ENCODE data around the gene NCAM2.

NCAM2 gene

DNA sequence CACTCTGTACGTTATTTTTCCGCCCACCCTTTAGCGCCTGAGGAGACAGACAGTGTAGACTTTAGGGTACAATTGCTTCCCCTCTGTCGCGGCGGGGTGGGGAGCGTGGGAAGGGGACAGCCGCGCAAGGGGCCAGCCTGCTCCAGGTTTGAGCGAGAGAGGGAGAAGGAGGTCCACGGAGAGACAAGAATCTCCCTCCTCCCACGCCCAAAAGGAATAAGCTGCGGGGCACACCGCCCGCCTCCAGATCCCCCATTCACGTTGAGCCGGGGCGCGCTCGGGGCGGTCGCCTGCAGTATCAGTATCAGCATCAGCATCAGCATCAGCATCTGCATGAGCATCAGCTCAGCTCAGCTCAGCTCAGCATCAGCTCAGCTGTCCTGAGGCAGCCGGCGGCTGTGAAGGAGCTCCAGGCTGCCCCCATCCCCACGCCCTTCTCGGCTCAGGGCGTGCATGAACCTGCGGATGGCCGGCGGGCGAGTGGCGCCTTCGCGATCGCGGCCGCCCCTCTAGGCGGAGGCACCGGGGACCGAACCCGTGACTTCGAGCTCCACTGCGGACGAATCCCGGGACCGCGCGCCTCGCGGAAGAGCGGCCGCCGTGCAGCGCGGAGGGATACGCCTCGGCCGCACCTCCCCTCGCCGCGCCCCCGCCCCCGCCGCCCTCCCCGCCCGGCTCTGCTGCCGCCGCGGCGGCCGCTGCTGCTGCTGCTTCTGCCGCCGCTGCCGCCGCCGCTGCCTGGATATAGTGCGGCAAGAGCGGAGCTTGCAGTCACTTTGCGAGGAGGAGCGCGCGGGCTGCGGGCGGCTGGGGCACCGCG is at the start of gene NCAM2:
NCAM2 (plus strand) TSS at position 774 of the 820 bp plus-strand sequence.
- H4K20me1 ChIP-seq (ENCODE audit: insufficient read depth, low read length), result no peaks in the 10 kb centered on the region
- no peak within 1 kb of the TSS for H3K9ac ChIP-seq (ENCODE audit: low read length)
- no peaks in the 10 kb centered on the region for H3K9me2 ChIP-seq (ENCODE audit: low read depth, low read length)
- no peak for TF ChIP-seq EZH2 (IDR thresholded peaks at IDR 0.05; ENCODE audit: borderline replicate concordance, low read length)
- TF ChIP-seq, protein P1, sequence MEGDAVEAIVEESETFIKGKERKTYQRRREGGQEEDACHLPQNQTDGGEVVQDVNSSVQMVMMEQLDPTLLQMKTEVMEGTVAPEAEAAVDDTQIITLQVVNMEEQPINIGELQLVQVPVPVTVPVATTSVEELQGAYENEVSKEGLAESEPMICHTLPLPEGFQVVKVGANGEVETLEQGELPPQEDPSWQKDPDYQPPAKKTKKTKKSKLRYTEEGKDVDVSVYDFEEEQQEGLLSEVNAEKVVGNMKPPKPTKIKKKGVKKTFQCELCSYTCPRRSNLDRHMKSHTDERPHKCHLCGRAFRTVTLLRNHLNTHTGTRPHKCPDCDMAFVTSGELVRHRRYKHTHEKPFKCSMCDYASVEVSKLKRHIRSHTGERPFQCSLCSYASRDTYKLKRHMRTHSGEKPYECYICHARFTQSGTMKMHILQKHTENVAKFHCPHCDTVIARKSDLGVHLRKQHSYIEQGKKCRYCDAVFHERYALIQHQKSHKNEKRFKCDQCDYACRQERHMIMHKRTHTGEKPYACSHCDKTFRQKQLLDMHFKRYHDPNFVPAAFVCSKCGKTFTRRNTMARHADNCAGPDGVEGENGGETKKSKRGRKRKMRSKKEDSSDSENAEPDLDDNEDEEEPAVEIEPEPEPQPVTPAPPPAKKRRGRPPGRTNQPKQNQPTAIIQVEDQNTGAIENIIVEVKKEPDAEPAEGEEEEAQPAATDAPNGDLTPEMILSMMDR (IDR thresholded peaks at IDR 0.05; ENCODE audit: low read length), result no peak
- no peaks in the 10 kb centered on the region for H3K27me3 ChIP-seq (ENCODE audit: insufficient read depth, low read length)
- no peaks in the 10 kb centered on the region for H3K9me3 ChIP-seq (ENCODE audit: low read length)
- H2AFZ ChIP-seq (ENCODE audit: low read length), result no peak within 1 kb of the TSS
- no peaks in the 10 kb centered on the region for H3K36me3 ChIP-seq (ENCODE audit: insufficient read depth, low read length)
- H3K4me2 ChIP-seq (ENCODE audit: low read length), result no peak within 1 kb of the TSS
- H3K4me3 ChIP-seq (ENCODE audit: low read depth, low read length, poor library complexity, severe bottlenecking), result no peak within 1 kb of the TSS
- H3K79me2 ChIP-seq (ENCODE audit: insufficient read depth, low read length), result no peaks in the 10 kb centered on the region
- no peak within 1 kb of the TSS for H3K27ac ChIP-seq (ENCODE audit: low read depth, low read length, poor library complexity, severe bottlenecking)
- no peaks in the 10 kb centered on the region for H3K4me1 ChIP-seq (ENCODE audit: insufficient read depth, low read length, severe bottlenecking)
- no peaks in the 10 kb centered on the region for H3F3A ChIP-seq (ENCODE audit: insufficient read depth, low read length)

DNA sequence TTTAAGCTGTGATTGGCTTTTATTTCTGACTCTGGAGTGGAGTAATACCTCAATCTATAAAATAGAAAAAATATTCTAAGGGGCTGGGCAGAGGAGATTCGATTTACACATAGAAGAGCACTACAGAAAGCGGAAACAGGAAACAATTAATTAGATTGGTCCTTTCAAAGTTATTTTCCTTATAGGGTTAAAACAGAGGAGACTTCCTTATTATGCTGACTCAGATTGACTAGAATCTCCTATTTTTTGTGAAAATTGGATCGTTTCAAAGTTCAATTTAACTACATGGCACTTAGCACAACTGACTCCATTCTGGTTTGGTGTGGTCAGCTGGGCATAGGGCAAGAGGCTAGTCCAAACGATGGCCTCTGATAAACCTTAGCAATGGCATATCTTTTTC is 48.3 kb upstream of the NCAM2 start:
- no peak overlapping the region for H2AFZ ChIP-seq (ENCODE audit: low read length)
- H3K4me3 ChIP-seq (ENCODE audit: low read depth, low read length, poor library complexity, severe bottlenecking), result no peak overlapping the region
- H3K4me1 ChIP-seq (ENCODE audit: insufficient read depth, low read length, severe bottlenecking), result no peaks in the 10 kb centered on the region
- no peaks in the 10 kb centered on the region for H3K9me2 ChIP-seq (ENCODE audit: low read depth, low read length)
- H3K4me2 ChIP-seq (ENCODE audit: low read length), result no peak overlapping the region
- no peaks in the 10 kb centered on the region for H3K27me3 ChIP-seq (ENCODE audit: insufficient read depth, low read length)
- H3K27ac ChIP-seq (ENCODE audit: low read depth, low read length, poor library complexity, severe bottlenecking), result no peak overlapping the region
- TF ChIP-seq EZH2 (IDR thresholded peaks at IDR 0.05; ENCODE audit: borderline replicate concordance, low read length), result no peak
- TF ChIP-seq, protein P1 (IDR thresholded peaks at IDR 0.05; ENCODE audit: low read length), result no peak
- no peak overlapping the region for H3K9ac ChIP-seq (ENCODE audit: low read length)
- H3K79me2 ChIP-seq (ENCODE audit: insufficient read depth, low read length), result no peaks in the 10 kb centered on the region
- no peaks in the 10 kb centered on the region for H3K9me3 ChIP-seq (ENCODE audit: low read length)
- H3K36me3 ChIP-seq (ENCODE audit: insufficient read depth, low read length), result no peaks in the 10 kb centered on the region
- no peaks in the 10 kb centered on the region for H3F3A ChIP-seq (ENCODE audit: insufficient read depth, low read length)
- no peaks in the 10 kb centered on the region for H4K20me1 ChIP-seq (ENCODE audit: insufficient read depth, low read length)

DNA sequence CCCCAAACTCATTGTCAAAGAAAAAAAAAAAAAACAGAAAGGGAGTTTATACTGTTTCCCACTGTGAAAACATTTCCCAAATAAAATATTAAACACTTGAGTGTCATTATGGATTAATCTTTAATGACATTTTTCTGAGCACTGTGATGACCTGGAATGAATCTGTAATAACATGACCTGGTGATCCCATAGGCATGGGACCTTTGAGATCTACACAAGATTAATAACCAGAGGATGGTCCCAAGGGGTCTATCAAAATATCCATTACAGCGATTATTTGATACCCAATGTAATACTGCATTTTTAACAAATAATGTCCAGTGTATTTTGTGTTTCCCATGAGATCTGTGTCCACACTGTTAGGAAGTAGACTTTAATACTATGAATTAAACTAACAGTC is 32.4 kb upstream of the NCAM2 start:
- no peaks in the 10 kb centered on the region for H3F3A ChIP-seq (ENCODE audit: insufficient read depth, low read length)
- no peak overlapping the region for H3K27ac ChIP-seq (ENCODE audit: low read depth, low read length, poor library complexity, severe bottlenecking)
- H3K9ac ChIP-seq (ENCODE audit: low read length), result no peak overlapping the region
- no peaks in the 10 kb centered on the region for H3K9me2 ChIP-seq (ENCODE audit: low read depth, low read length)
- H3K4me2 ChIP-seq (ENCODE audit: low read length), result no peak overlapping the region
- H3K4me1 ChIP-seq (ENCODE audit: insufficient read depth, low read length, severe bottlenecking), result no peaks in the 10 kb centered on the region
- no peaks in the 10 kb centered on the region for H3K79me2 ChIP-seq (ENCODE audit: insufficient read depth, low read length)
- H3K4me3 ChIP-seq (ENCODE audit: low read depth, low read length, poor library complexity, severe bottlenecking), result no peak overlapping the region
- no peaks in the 10 kb centered on the region for H3K36me3 ChIP-seq (ENCODE audit: insufficient read depth, low read length)
- no peaks in the 10 kb centered on the region for H3K9me3 ChIP-seq (ENCODE audit: low read length)
- H3K27me3 ChIP-seq (ENCODE audit: insufficient read depth, low read length), result no peaks in the 10 kb centered on the region
- H2AFZ ChIP-seq (ENCODE audit: low read length), result no peak overlapping the region
- H4K20me1 ChIP-seq (ENCODE audit: insufficient read depth, low read length), result no peaks in the 10 kb centered on the region
- TF ChIP-seq, protein P1 (IDR thresholded peaks at IDR 0.05; ENCODE audit: low read length), result no peak
- TF ChIP-seq EZH2 (IDR thresholded peaks at IDR 0.05; ENCODE audit: borderline replicate concordance, low read length), result no peak

Data from OCI-LY1 (cell line).